IMR-90 (cell line): ENCODE measurements around the gene ADAMTSL1.

Experiments
- BHLHE40 ChIP-seq: fragments of 150-350 bp; IDR thresholded peaks from 2 replicates; pipeline ENCODE4 v1.6.1; 2016; ENCODE audit warnings: mild to moderate bottlenecking, low read depth, low read length
- CHD1 ChIP-seq: IDR thresholded peaks from 2 replicates; pipeline ENCODE4 v1.6.1; 2012; ENCODE audit warnings: low read depth, low read length, improper control_type of control experiment
- CTCF ChIP-seq: conservative IDR thresholded peaks from 2 replicates; pipeline ENCODE4 v1.5.1; 2012; ENCODE audit warnings: mild to moderate bottlenecking, low read depth, low read length, improper control_type of control experiment
- FOS ChIP-seq: fragments of 150-350 bp; IDR thresholded peaks from 2 replicates; pipeline ENCODE4 v1.6.1; 2016; ENCODE audit warnings: low read depth, low read length
- MAFK ChIP-seq: IDR thresholded peaks from 2 replicates; pipeline ENCODE4 v1.6.1; 2012; ENCODE audit warnings: low read depth, low read length, improper control_type of control experiment
- MAZ ChIP-seq: IDR thresholded peaks from 2 replicates; pipeline ENCODE4 v1.6.1; 2012; ENCODE audit warnings: low read depth, mild to moderate bottlenecking, low read length, improper control_type of control experiment, moderate library complexity, borderline replicate concordance
- MXI1 ChIP-seq: IDR thresholded peaks from 2 replicates; pipeline ENCODE4 v1.6.1; 2012; ENCODE audit warnings: low read depth, mild to moderate bottlenecking, low read length, moderate library complexity, borderline replicate concordance
- POLR2A ChIP-seq: IDR thresholded peaks from 2 replicates; pipeline ENCODE4 v1.6.1; 2012; ENCODE audit warnings: mild to moderate bottlenecking, low read depth, low read length
- RCOR1 ChIP-seq: IDR thresholded peaks from 2 replicates; pipeline ENCODE4 v1.6.1; 2012; ENCODE audit warnings: mild to moderate bottlenecking, low read length, improper control_type of control experiment; ENCODE audit not compliant: insufficient replicate concordance
- RFX5 ChIP-seq: IDR thresholded peaks from 2 replicates; pipeline ENCODE4 v1.8.0; 2012; ENCODE audit warnings: low read depth, mild to moderate bottlenecking, low read length, moderate library complexity
- SMC3 ChIP-seq: fragments of 150-350 bp; IDR thresholded peaks from 2 replicates; pipeline ENCODE4 v1.6.1; 2016; ENCODE audit warnings: low read depth, mild to moderate bottlenecking, antibody characterized with exemption, low read length, moderate library complexity
- TF ChIP-seq, protein P1 (sequence below): fragments of 150-350 bp; IDR thresholded peaks from 2 replicates; pipeline ENCODE4 v1.6.1; 2017; ENCODE audit warnings: mild to moderate bottlenecking, antibody characterized with exemption, low read length, low read depth
- TF ChIP-seq, protein P2 (sequence below): fragments of 150-350 bp; IDR thresholded peaks from 2 replicates; pipeline ENCODE4 v1.6.1; 2016; ENCODE audit warnings: low read depth, mild to moderate bottlenecking, low read length, moderate library complexity, borderline replicate concordance

DNA sequence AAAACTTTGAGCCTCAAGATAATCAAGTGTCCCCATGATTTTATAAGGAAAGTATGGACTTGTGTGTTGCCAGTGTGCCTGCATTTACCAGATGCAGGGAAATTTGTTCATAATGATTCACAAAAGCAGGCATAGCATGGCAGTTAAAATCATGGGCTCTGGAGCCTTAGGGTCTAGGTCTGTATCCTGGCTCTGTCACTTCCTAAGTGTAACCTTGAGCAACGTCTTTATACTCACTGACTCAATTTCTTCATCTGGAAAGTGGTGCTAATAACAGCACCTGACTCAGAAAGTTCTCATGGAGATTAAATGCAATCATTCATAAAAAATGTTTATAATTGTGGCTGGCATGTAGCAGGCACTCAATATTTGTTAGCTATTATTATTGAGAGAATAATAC lies 324.2 kb downstream of the ADAMTSL1 start:
- no peak for TF ChIP-seq CTCF
- TF ChIP-seq, protein P1, sequence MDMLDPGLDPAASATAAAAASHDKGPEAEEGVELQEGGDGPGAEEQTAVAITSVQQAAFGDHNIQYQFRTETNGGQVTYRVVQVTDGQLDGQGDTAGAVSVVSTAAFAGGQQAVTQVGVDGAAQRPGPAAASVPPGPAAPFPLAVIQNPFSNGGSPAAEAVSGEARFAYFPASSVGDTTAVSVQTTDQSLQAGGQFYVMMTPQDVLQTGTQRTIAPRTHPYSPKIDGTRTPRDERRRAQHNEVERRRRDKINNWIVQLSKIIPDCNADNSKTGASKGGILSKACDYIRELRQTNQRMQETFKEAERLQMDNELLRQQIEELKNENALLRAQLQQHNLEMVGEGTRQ, result no peak
- no peak for TF ChIP-seq SMC3
- TF ChIP-seq MAFK, result no peak
- TF ChIP-seq, protein P2, sequence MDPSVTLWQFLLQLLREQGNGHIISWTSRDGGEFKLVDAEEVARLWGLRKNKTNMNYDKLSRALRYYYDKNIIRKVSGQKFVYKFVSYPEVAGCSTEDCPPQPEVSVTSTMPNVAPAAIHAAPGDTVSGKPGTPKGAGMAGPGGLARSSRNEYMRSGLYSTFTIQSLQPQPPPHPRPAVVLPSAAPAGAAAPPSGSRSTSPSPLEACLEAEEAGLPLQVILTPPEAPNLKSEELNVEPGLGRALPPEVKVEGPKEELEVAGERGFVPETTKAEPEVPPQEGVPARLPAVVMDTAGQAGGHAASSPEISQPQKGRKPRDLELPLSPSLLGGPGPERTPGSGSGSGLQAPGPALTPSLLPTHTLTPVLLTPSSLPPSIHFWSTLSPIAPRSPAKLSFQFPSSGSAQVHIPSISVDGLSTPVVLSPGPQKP, result no peak
- no peak for TF ChIP-seq POLR2A
- no peak for TF ChIP-seq MXI1
- TF ChIP-seq CHD1, result no peak
- no peak for TF ChIP-seq BHLHE40
- no peak for TF ChIP-seq FOS
- no peak for TF ChIP-seq RCOR1
- TF ChIP-seq MAZ, result no peak
- TF ChIP-seq RFX5, result no peak
